Adipocyte (in vitro differentiated cells): Measurements from ENCODE around the gene FAAH.

ENCODE experiments used
- DNase-seq: peaks from one replicate; pipeline ENCODE4 v3.0.0-alpha.2; 2015; ENCODE audit warnings: low read depth
- H3K27me3 ChIP-seq: replicated peaks from 2 replicates; pipeline ENCODE4 v1.7.0; 2013; ENCODE audit warnings: mild to moderate bottlenecking, low read length, moderate library complexity; ENCODE audit not compliant: control insufficient read depth, insufficient read depth
- H3K36me3 ChIP-seq: 2 replicates; pipeline ENCODE4 v1.7.0; 2013; ENCODE audit warnings: low read length, mild to moderate bottlenecking, moderate library complexity; ENCODE audit not compliant: control insufficient read depth, insufficient read depth, severe bottlenecking
- H3K4me1 ChIP-seq: 2 replicates; pipeline ENCODE4 v1.7.0; 2013; ENCODE audit warnings: mild to moderate bottlenecking, low read length, moderate library complexity; ENCODE audit not compliant: control insufficient read depth, insufficient read depth
- H3K4me3 ChIP-seq: 2 replicates; pipeline ENCODE4 v1.7.0; 2013; ENCODE audit warnings: mild to moderate bottlenecking, low read length, moderate library complexity
- H3K9ac ChIP-seq: 2 replicates; pipeline ENCODE4 v1.7.0; 2013; ENCODE audit warnings: mild to moderate bottlenecking, low read length, moderate library complexity
- H3K9me3 ChIP-seq: 2 replicates; pipeline ENCODE4 v1.7.0; 2013; ENCODE audit warnings: mild to moderate bottlenecking, low read length, moderate library complexity; ENCODE audit not compliant: control insufficient read depth

Gene FAAH

GRCh38 chr1:46423574-46424240, 29.6 kb downstream of the FAAH start:
- no peaks in the 10 kb centered on the region for H3K9me3 ChIP-seq
- H3K27me3 ChIP-seq = peaks cover 39% of the 10 kb centered on the region
- no peak overlapping the region for H3K4me3 ChIP-seq
- DNase-seq = no peak
- no peaks in the 10 kb centered on the region for H3K4me1 ChIP-seq
- no peak overlapping the region for H3K9ac ChIP-seq
- H3K36me3 ChIP-seq = no peaks in the 10 kb centered on the region

- H3K36me3 ChIP-seq = no peaks in the 10 kb centered on the region
- no peak for DNase-seq
- peaks cover 39% of the 10 kb centered on the region for H3K27me3 ChIP-seq
- no peaks in the 10 kb centered on the region for H3K9me3 ChIP-seq
- no peak overlapping the region for H3K4me3 ChIP-seq
- H3K4me1 ChIP-seq = no peaks in the 10 kb centered on the region
- H3K9ac ChIP-seq = no peak overlapping the region
Observed at GRCh38 chr1:46424730-46425129, 30.6 kb downstream of the FAAH start.

GRCh38 chr1:46425726-46426125, 31.6 kb downstream of the FAAH start:
- Histone ChIP-seq H3K27me3 (peaks cover 32% of the 10 kb centered on the region), H3K36me3 (no peaks in the 10 kb centered on the region), H3K4me3 (no peak overlapping the region), H3K9me3 (no peaks in the 10 kb centered on the region), H3K9ac (no peak overlapping the region), H3K4me1 (no peaks in the 10 kb centered on the region)
- no peak for DNase-seq

- no peak for DNase-seq
- Histone ChIP-seq H3K4me1 (no peaks in the 10 kb centered on the region), H3K9me3 (no peaks in the 10 kb centered on the region), H3K36me3 (no peaks in the 10 kb centered on the region), H3K27me3 (peaks cover 15% of the 10 kb centered on the region), H3K9ac (no peak overlapping the region), H3K4me3 (no peak overlapping the region)
Observed at GRCh38 chr1:46427541-46427940, 33.4 kb downstream of the FAAH start.

- H3K9me3 ChIP-seq = no peaks in the 10 kb centered on the region
- H3K9ac ChIP-seq = no peak overlapping the region
- no peaks in the 10 kb centered on the region for H3K4me1 ChIP-seq
- no peak overlapping the region for H3K4me3 ChIP-seq
- H3K27me3 ChIP-seq = peaks cover 12% of the 10 kb centered on the region
- no peak for DNase-seq
- H3K36me3 ChIP-seq = no peaks in the 10 kb centered on the region
Observed at GRCh38 chr1:46429436-46429835, 35.3 kb downstream of the FAAH start.

GRCh38 chr1:46431695-46432094, 37.6 kb downstream of the FAAH start:
- no peak for DNase-seq
- Histone ChIP-seq H3K9ac (no peak overlapping the region), H3K4me1 (no peaks in the 10 kb centered on the region), H3K36me3 (no peaks in the 10 kb centered on the region), H3K4me3 (no peak overlapping the region), H3K27me3 (peaks cover 21% of the 10 kb centered on the region), H3K9me3 (no peaks in the 10 kb centered on the region)

- H3K9ac ChIP-seq = no peak overlapping the region
- no peak overlapping the region for H3K4me3 ChIP-seq
- H3K36me3 ChIP-seq = no peaks in the 10 kb centered on the region
- H3K9me3 ChIP-seq = no peaks in the 10 kb centered on the region
- H3K27me3 ChIP-seq = peaks cover 33% of the 10 kb centered on the region
- H3K4me1 ChIP-seq = no peaks in the 10 kb centered on the region
- no peak for DNase-seq
Observed at GRCh38 chr1:46432781-46433327, 38.7 kb downstream of the FAAH start.

GRCh38 chr1:46434358-46434757, 40.2 kb downstream of the FAAH start:
- Histone ChIP-seq H3K36me3 (no peaks in the 10 kb centered on the region), H3K9ac (no peak overlapping the region), H3K27me3 (peaks cover 41% of the 10 kb centered on the region), H3K4me1 (no peaks in the 10 kb centered on the region), H3K9me3 (no peaks in the 10 kb centered on the region), H3K4me3 (no peak overlapping the region)
- DNase-seq = no peak

GRCh38 chr1:46436844-46437243, 42.7 kb downstream of the FAAH start:
- no peak overlapping the region for H3K9ac ChIP-seq

GRCh38 chr1:46437723-46438122, 43.6 kb downstream of the FAAH start:
- Histone ChIP-seq H3K9me3 (no peaks in the 10 kb centered on the region), H3K27me3 (peaks cover 47% of the 10 kb centered on the region), H3K4me1 (peaks cover 4% of the 10 kb centered on the region), H3K9ac (no peak overlapping the region), H3K36me3 (no peaks in the 10 kb centered on the region), H3K4me3 (no peak overlapping the region)
- no peak for DNase-seq

More at GRCh38 chr1:46436844-46437243, 42.7 kb downstream of the FAAH start:
- Histone ChIP-seq H3K36me3 (no peaks in the 10 kb centered on the region), H3K27me3 (peaks cover 47% of the 10 kb centered on the region), H3K4me3 (no peak overlapping the region), H3K9me3 (no peaks in the 10 kb centered on the region), H3K4me1 (no peaks in the 10 kb centered on the region)
- DNase-seq = no peak

GRCh38 chr1:46438346-46438745, 44.2 kb downstream of the FAAH start:
- Histone ChIP-seq H3K36me3 (no peaks in the 10 kb centered on the region), H3K4me1 (peaks cover 7% of the 10 kb centered on the region), H3K9me3 (no peaks in the 10 kb centered on the region), H3K4me3 (no peak overlapping the region), H3K9ac (no peak overlapping the region), H3K27me3 (peaks cover 47% of the 10 kb centered on the region)
- no peak for DNase-seq

- Histone ChIP-seq H3K9ac (no peak overlapping the region), H3K36me3 (no peaks in the 10 kb centered on the region), H3K27me3 (peaks cover 44% of the 10 kb centered on the region), H3K4me1 (peaks cover 7% of the 10 kb centered on the region), H3K4me3 (no peak overlapping the region), H3K9me3 (no peaks in the 10 kb centered on the region)
- DNase-seq = no peak
Observed at GRCh38 chr1:46440478-46440877, 46.4 kb downstream of the FAAH start.
